B cell (primary cell): ENCODE data around the gene AMH. TPM values are rescaled to one million over a fixed set of nuclear protein-coding genes. Genes with fewer than 3 reads are reported as not detected.

Experiments
- ATAC-seq: fragments of 200-7000 bp; cut with Tn5 transposase; one replicate; pipeline ENCODE4 v1.10.0; 2021; ENCODE audit warnings: low read depth, mild to moderate bottlenecking, moderate number of reproducible peaks, moderate library complexity
- CTCF ChIA-PET: fragments of 350-600 bp; sonication (Branson Sonifier 250); formaldehyde crosslinking; loops from one replicate; lab custom pipeline; 2021; ENCODE audit warnings: antibody characterized with exemption, inconsistent platforms; lab: Charles Lee
- POLR2A ChIA-PET: fragments of 350-600 bp; sonication (Branson Sonifier 250); formaldehyde crosslinking; loops from one replicate; lab custom pipeline; 2021; ENCODE audit warnings: antibody characterized with exemption; lab: Charles Lee
- DNase-seq: peaks from one replicate; pipeline ENCODE4 v3.0.0; 2013
- H2AFZ ChIP-seq: 2 replicates; pipeline ENCODE4 v1.6.1; 2012; ENCODE audit warnings: mild to moderate bottlenecking, low read depth, low read length; ENCODE audit not compliant: insufficient read depth, poor library complexity, severe bottlenecking
- H3K27ac ChIP-seq, 2 donors: 1 replicate in 1 of 2; 2 replicates in 1 of 2; pipeline ENCODE4 v1.5.1; 2012 to 2013; ENCODE audit warnings: low read length in 2 of 2, mild to moderate bottlenecking in 2 of 2, moderate library complexity in 1 of 2
- H3K27me3 ChIP-seq, 4 experiments: fragments of 200-600 bp in 1 of 4; sonication (generic) in 1 of 4; replicated peaks in 1 of 4; 1 replicate in 2 of 4; 2 replicates in 2 of 4; pipeline versions ENCODE4 v1.6.1 to v1.7.0; 2013 to 2016; ENCODE audit warnings: low read length in 3 of 4, mild to moderate bottlenecking in 2 of 4, mixed read lengths in 1 of 4, moderate library complexity in 1 of 4; ENCODE audit not compliant: insufficient read depth in 4 of 4, control insufficient read depth in 3 of 4; ENCODE audit errors: control extremely low read depth in 1 of 4
- H3K36me3 ChIP-seq, 2 experiments: replicated peaks in 1 of 2; 1 replicate in 1 of 2; 2 replicates in 1 of 2; pipeline versions ENCODE4 v1.6.1 to v1.7.1; 2013; ENCODE audit warnings: low read length in 1 of 2; ENCODE audit not compliant: insufficient read depth in 2 of 2, control insufficient read depth in 1 of 2; ENCODE audit errors: control extremely low read depth in 1 of 2, extremely low read depth in 1 of 2
- H3K4me1 ChIP-seq, 2 donors: fragments of 200-600 bp in 1 of 2; sonication (generic) in 1 of 2; 1 replicate in 1 of 2; 2 replicates in 1 of 2; pipeline versions ENCODE4 v1.5.1 to v1.6.1; 2013 to 2017; ENCODE audit warnings: low read length in 2 of 2; ENCODE audit not compliant: control insufficient read depth in 2 of 2, insufficient read depth in 2 of 2
- H3K4me2 ChIP-seq: replicated peaks from 2 replicates; pipeline ENCODE3; 2012; ENCODE audit warnings: mild to moderate bottlenecking, low read depth, low read length; ENCODE audit not compliant: poor library complexity, severe bottlenecking
- H3K4me3 ChIP-seq, 5 experiments: fragments of 200-600 bp in 1 of 5; sonication (generic) in 1 of 5; 1 replicate in 3 of 5; 2 replicates in 2 of 5; pipeline versions ENCODE4 v1.5.1 to v1.7.0; 2011 to 2016; ENCODE audit warnings: low read length in 4 of 5, mild to moderate bottlenecking in 4 of 5, low read depth in 2 of 5, control low read depth in 1 of 5, moderate library complexity in 1 of 5; ENCODE audit not compliant: insufficient read depth in 1 of 5; ENCODE audit errors: control extremely low read depth in 1 of 5, extremely low read depth in 1 of 5
- H3K79me2 ChIP-seq: fragments of 200-600 bp; sonication (generic); one replicate; pipeline ENCODE4 v1.6.0; 2016; ENCODE audit warnings: low read length; ENCODE audit not compliant: control insufficient read depth, insufficient read depth
- H3K9ac ChIP-seq: fragments of 200-600 bp; sonication (generic); 2 replicates; pipeline ENCODE4 v1.6.1; 2017; ENCODE audit warnings: mild to moderate bottlenecking, low read length, moderate library complexity
- H3K9me3 ChIP-seq, 3 donors: one replicate each; pipeline versions ENCODE4 v1.6.1 to v1.7.1; 2013; ENCODE audit warnings: low read length in 2 of 3; ENCODE audit not compliant: control insufficient read depth in 2 of 3, insufficient read depth in 1 of 3; ENCODE audit errors: control extremely low read depth in 1 of 3
- H4K20me1 ChIP-seq: 2 replicates; pipeline ENCODE4 v1.6.0; 2012; ENCODE audit warnings: mild to moderate bottlenecking, low read length; ENCODE audit not compliant: insufficient read depth, control insufficient read depth, poor library complexity, severe bottlenecking
- H3K27ac Mint-ChIP-seq: one replicate; pipeline ENCODE4 v1.8.0; 2021; ENCODE audit warnings: mixed read lengths
- H3K27me3 Mint-ChIP-seq: one replicate; pipeline ENCODE4 v1.8.0; 2021; ENCODE audit warnings: mixed read lengths
- H3K4me1 Mint-ChIP-seq: one replicate; pipeline ENCODE4 v1.8.0; 2021; ENCODE audit warnings: mixed read lengths
- H3K4me3 Mint-ChIP-seq: one replicate; pipeline ENCODE4 v1.8.0; 2021; ENCODE audit warnings: mixed read lengths
- H3K9me3 Mint-ChIP-seq: one replicate; pipeline ENCODE4 v1.8.0; 2022; ENCODE audit warnings: mixed read lengths; ENCODE audit not compliant: insufficient read depth
- CTCF ChIP-seq: fragments of 200-600 bp; IDR thresholded peaks from one replicate; pipeline ENCODE4 v1.8.0; 2022; ENCODE audit warnings: antibody characterized with exemption, mild to moderate bottlenecking
- EZH2 ChIP-seq: IDR thresholded peaks from 2 replicates; pipeline ENCODE4 v1.6.1; 2012; ENCODE audit warnings: borderline replicate concordance, low read depth, mild to moderate bottlenecking, moderate library complexity, low read length; ENCODE audit not compliant: insufficient read depth, poor library complexity, severe bottlenecking
- WGBS: methylation state at CpG from one replicate; pipeline ENCODE4 v1.1.5; 2013; ENCODE audit warnings: missing lambda C conversion rate; ENCODE audit not compliant: insufficient coverage; 5-methylcytosine and 5-hydroxymethylcytosine counted together
- intact Hi-C: fragments of 100-400 bp; cut with micrococcal nuclease; formaldehyde crosslinking; loops from one replicate; pipeline ENCODE4 v1.10.0; 2022
- polyA plus RNA-seq: library from polyadenylated mRNA; depleted of rRNA; stranded (reverse); fragments of >200 nt; gene quantifications from 2 replicates; pipeline ENCODE4 v1.2.3, GENCODE V29; 2012
- total RNA-seq, 2 donors: library from RNA; stranded (reverse); fragments of 120-200 nt in 1 of 2; gene quantifications; 1 replicate in 1 of 2; 2 replicates in 1 of 2; pipeline versions ENCODE4 v1.2.3 to v1.2.4, GENCODE V29; 2013 to 2022

AMH gene
- total and polyA plus RNA-seq, 2 donors (not counting 1 experiment from before 2014, with no cell fraction given), result 1.5 to 4.5 TPM

- H3K4me3 Mint-ChIP-seq, result no peak overlapping the region
- Histone ChIP-seq H2AFZ (no peak overlapping the region), H3K9ac (no peak overlapping the region), H4K20me1 (peaks cover 100% of the 10 kb centered on the region), H3K4me3 (no peak overlapping the region), H3K27ac (no peak overlapping the region), H3K4me2 (no peak overlapping the region), H3K79me2 (peaks cover 89% of the 10 kb centered on the region), H3K36me3 (peaks cover 0 to 75% of the 10 kb centered on the region in 2 experiments), H3K4me1 (peaks cover 29 to 42% of the 10 kb centered on the region in 2 donors), H3K27me3 (no peaks in the 10 kb centered on the region), H3K9me3 (peaks cover 0 to 6% (median 0%) of the 10 kb centered on the region in 3 donors)
- DNase-seq (no peak), ATAC-seq (no peak)
- WGBS, result 90% methylated on average over 8 of the region's 8 CpGs
- peaks cover 42% of the 10 kb centered on the region for H3K4me1 Mint-ChIP-seq
- H3K9me3 Mint-ChIP-seq, result no peaks in the 10 kb centered on the region
- no peaks in the 10 kb centered on the region for H3K27me3 Mint-ChIP-seq
- CTCF ChIA-PET, result interaction anchor here (0.6 kb wide), 1 partner anchor 102 kb away, joined by 3 read pairs; no protein-coding TSS in a partner anchor
- no peak overlapping the region for H3K27ac Mint-ChIP-seq
- POLR2A ChIA-PET, result no interaction called here
- no peak for TF ChIP-seq CTCF
- TF ChIP-seq EZH2, result no peak
- intact Hi-C loops, result no loop called here
Observed at GRCh38 chr19:2242816-2243215, 6.3 kb upstream of the AMH start.

GRCh38 chr19:2243274-2244124 is 5.6 kb upstream of the AMH start:
- no peak for ATAC-seq
- Histone ChIP-seq H3K79me2 (peaks cover 82% of the 10 kb centered on the region), H3K36me3 (peaks cover 0 to 79% of the 10 kb centered on the region in 2 experiments), H3K9me3 (peaks cover 0 to 6% (median 0%) of the 10 kb centered on the region in 3 donors), H3K9ac (no peak overlapping the region), H3K27me3 (peaks cover 0 to under 1% (median 0%) of the 10 kb centered on the region in 4 experiments), H2AFZ (no peak overlapping the region), H3K27ac (no peak overlapping the region), H3K4me2 (no peak overlapping the region), H3K4me3 (no peak overlapping the region), H4K20me1 (peaks cover 100% of the 10 kb centered on the region), H3K4me1 (peaks cover 22 to 35% of the 10 kb centered on the region in 2 donors)
- Mint-ChIP-seq H3K4me1 (peaks cover 36% of the 10 kb centered on the region), H3K4me3 (no peak overlapping the region), H3K9me3 (no peaks in the 10 kb centered on the region), H3K27me3 (no peaks in the 10 kb centered on the region), H3K27ac (no peak overlapping the region)
- intact Hi-C loops, result no loop called here
- POLR2A ChIA-PET, result no interaction called here
- DNase-seq, result no peak
- TF ChIP-seq CTCF (no peak), EZH2 (no peak)
- CTCF ChIA-PET, result interaction anchor here (0.6 kb wide), 1 partner anchor 103 kb away, joined by 3 read pairs; no protein-coding TSS in a partner anchor
- 94% methylated on average over 32 of the region's 32 CpGs for WGBS
